ENCODE results near the gene MAGI1. TPM values are rescaled to one million over a fixed set of nuclear protein-coding genes. Genes with fewer than 3 reads are reported as not detected.

MAGI1 gene
- polyA plus RNA-seq, 3 donors, result not detected

DNA sequence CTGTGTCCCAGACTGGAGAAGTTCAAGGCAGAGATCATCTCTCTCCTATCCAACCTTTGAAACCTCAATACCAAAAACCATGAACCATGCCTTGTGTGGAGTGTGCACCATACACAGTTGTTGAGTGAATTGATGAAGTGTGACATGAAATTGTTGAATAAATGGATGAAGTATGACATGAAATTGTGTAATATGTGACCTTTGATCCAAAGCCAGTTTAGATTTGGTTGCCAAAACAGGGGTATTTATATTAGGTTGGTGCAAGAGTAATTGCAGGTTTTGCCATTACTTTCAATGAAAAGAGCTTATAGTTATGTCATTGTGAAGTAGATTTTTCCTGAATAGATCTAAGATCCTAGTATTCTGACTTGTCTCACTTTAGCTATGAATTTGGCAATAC lies 3.1 kb upstream of the MAGI1 start:
- Mint-ChIP-seq H3K4me1 (peaks cover 8% of the 10 kb centered on the region), H3K4me3 (peak overlapping the region in 1 of 2 donors; percentile 12), H3K27me3 (ENCODE audit: low read depth in 3 of 3) (peaks cover 41 to 58% (median 42%) of the 10 kb centered on the region in 3 donors), H3K36me3 (peaks cover 0 to 3% of the 10 kb centered on the region in 2 donors), H3K27ac (no peak overlapping the region), H3K9me3 (peaks cover 0 to 14% (median 7%) of the 10 kb centered on the region in 7 donors)
- H3K4me1 ChIP-seq (ENCODE audit: control insufficient read depth in 1 of 2, insufficient read depth in 2 of 2, low read length in 2 of 2), result peaks cover 0 to 6% of the 10 kb centered on the region in 2 donors
- no peaks in the 10 kb centered on the region for H3K36me3 ChIP-seq (replicated peaks in 1 of 2; ENCODE audit: control insufficient read depth in 1 of 2, insufficient read depth in 2 of 2, low read length in 2 of 2)
- H3K9ac ChIP-seq (ENCODE audit: insufficient read depth, low read length, poor library complexity, severe bottlenecking), result no peak overlapping the region
- H4K20me1 ChIP-seq (ENCODE audit: insufficient read depth, low read length), result no peaks in the 10 kb centered on the region
- H3K4me3 ChIP-seq (replicated peaks in 1 of 3; ENCODE audit: low read depth in 2 of 3, low read length in 3 of 3), result no peak overlapping the region
- intact Hi-C loops (cut with micrococcal nuclease), result no loop called here
- no peaks in the 10 kb centered on the region for H3K79me2 ChIP-seq (ENCODE audit: insufficient read depth, low read length)
- no peak overlapping the region for H2AFZ ChIP-seq (ENCODE audit: insufficient read depth, low read depth, low read length, poor library complexity, severe bottlenecking)
- DNase-seq, result no peak
- TF ChIP-seq, protein P1, sequence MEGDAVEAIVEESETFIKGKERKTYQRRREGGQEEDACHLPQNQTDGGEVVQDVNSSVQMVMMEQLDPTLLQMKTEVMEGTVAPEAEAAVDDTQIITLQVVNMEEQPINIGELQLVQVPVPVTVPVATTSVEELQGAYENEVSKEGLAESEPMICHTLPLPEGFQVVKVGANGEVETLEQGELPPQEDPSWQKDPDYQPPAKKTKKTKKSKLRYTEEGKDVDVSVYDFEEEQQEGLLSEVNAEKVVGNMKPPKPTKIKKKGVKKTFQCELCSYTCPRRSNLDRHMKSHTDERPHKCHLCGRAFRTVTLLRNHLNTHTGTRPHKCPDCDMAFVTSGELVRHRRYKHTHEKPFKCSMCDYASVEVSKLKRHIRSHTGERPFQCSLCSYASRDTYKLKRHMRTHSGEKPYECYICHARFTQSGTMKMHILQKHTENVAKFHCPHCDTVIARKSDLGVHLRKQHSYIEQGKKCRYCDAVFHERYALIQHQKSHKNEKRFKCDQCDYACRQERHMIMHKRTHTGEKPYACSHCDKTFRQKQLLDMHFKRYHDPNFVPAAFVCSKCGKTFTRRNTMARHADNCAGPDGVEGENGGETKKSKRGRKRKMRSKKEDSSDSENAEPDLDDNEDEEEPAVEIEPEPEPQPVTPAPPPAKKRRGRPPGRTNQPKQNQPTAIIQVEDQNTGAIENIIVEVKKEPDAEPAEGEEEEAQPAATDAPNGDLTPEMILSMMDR (IDR thresholded peaks at IDR 0.05), result no peak
- peaks cover 0 to 21% of the 10 kb centered on the region in 2 donors for H3K9me3 ChIP-seq (replicated peaks in 1 of 2; ENCODE audit: control insufficient read depth in 1 of 2, insufficient read depth in 1 of 2, low read length in 2 of 2)
- H3K27me3 ChIP-seq (ENCODE audit: control insufficient read depth in 2 of 2, insufficient read depth in 2 of 2, low read length in 2 of 2), result peaks cover 40 to 48% of the 10 kb centered on the region in 2 donors
- H3K4me2 ChIP-seq (replicated peaks; ENCODE audit: extremely low read depth, low read length, poor library complexity, severe bottlenecking), result no peak overlapping the region
- no peak overlapping the region for H3K27ac ChIP-seq (ENCODE audit: low read depth in 1 of 2, low read length in 2 of 2)

DNA sequence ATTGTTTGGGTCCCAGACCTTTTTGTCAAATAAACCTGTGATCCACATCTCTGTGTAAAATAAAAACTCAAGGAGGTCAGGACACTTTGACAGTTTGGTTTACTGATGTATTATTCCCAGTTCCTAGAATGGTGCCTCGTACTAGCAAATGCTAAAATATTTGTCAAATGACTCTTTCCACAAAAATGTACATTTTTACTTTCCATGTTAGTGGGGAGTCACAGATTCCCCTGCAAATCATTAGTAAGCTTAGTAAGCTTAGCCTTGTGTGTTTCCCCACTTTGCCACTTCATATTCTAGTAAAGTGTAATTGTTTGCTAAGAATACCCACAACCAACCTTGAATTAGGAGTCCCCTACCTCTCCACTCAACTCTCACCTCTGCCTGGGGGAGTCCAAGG lies 2.4 kb upstream of the MAGI1 start:
- no peak overlapping the region for H3K27ac Mint-ChIP-seq

More for the DNA sequence above, 2.4 kb upstream of the MAGI1 start:
- Histone ChIP-seq H3K9ac (ENCODE audit: insufficient read depth, low read length, poor library complexity, severe bottlenecking) (no peak overlapping the region), H4K20me1 (ENCODE audit: insufficient read depth, low read length) (no peaks in the 10 kb centered on the region), H3K9me3 (replicated peaks in 1 of 2; ENCODE audit: control insufficient read depth in 1 of 2, insufficient read depth in 1 of 2, low read length in 2 of 2) (peaks cover 0 to 21% of the 10 kb centered on the region in 2 donors), H3K27ac (ENCODE audit: low read depth in 1 of 2, low read length in 2 of 2) (no peak overlapping the region), H3K4me3 (replicated peaks in 1 of 3; ENCODE audit: low read depth in 2 of 3, low read length in 3 of 3) (no peak overlapping the region), H3K4me1 (ENCODE audit: control insufficient read depth in 1 of 2, insufficient read depth in 2 of 2, low read length in 2 of 2) (peaks cover 0 to 6% of the 10 kb centered on the region in 2 donors), H3K36me3 (replicated peaks in 1 of 2; ENCODE audit: control insufficient read depth in 1 of 2, insufficient read depth in 2 of 2, low read length in 2 of 2) (no peaks in the 10 kb centered on the region), H3K79me2 (ENCODE audit: insufficient read depth, low read length) (no peaks in the 10 kb centered on the region), H3K27me3 (ENCODE audit: control insufficient read depth in 2 of 2, insufficient read depth in 2 of 2, low read length in 2 of 2) (peaks cover 42 to 56% of the 10 kb centered on the region in 2 donors), H3K4me2 (replicated peaks; ENCODE audit: extremely low read depth, low read length, poor library complexity, severe bottlenecking) (no peak overlapping the region), H2AFZ (ENCODE audit: insufficient read depth, low read depth, low read length, poor library complexity, severe bottlenecking) (no peak overlapping the region)
- H3K36me3 Mint-ChIP-seq, result peaks cover 0 to 3% of the 10 kb centered on the region in 2 donors
- H3K4me3 Mint-ChIP-seq, result peak overlapping the region in 1 of 2 donors; percentile 37
- intact Hi-C loops (cut with micrococcal nuclease), result no loop called here
- peaks cover 8% of the 10 kb centered on the region for H3K4me1 Mint-ChIP-seq
- peaks cover 0 to 14% (median 7%) of the 10 kb centered on the region in 7 donors for H3K9me3 Mint-ChIP-seq
- no peak for DNase-seq
- TF ChIP-seq, protein P1 (IDR thresholded peaks at IDR 0.05), result no peak
- WGBS (ENCODE audit: insufficient coverage), result no CpG with 5 or more reads among the region's 1 CpG
- peaks cover 48 to 60% (median 48%) of the 10 kb centered on the region in 3 donors for H3K27me3 Mint-ChIP-seq (ENCODE audit: low read depth in 3 of 3)

Data from CD14-positive monocyte (primary cell).